Upper lobe of left lung (tissue), 4 donors: ENCODE results near the gene SLFN5.
"Not testable (repeated sequence)": the region's sequence is repeated elsewhere in the genome, so short reads cannot be mapped to it uniquely, and the experiment has no call there.

Experiments used
- CTCF ChIP-seq, 6 experiments: fragments of 450-650 bp in 4 of 6; fragments of 200-600 bp in 2 of 6; sonication (generic) in 2 of 6; IDR thresholded peaks; one replicate each; pipeline ENCODE4 v1.5.1; 2016 to 2019; ENCODE audit warnings: antibody characterized with exemption in 6 of 6
- EP300 ChIP-seq, 4 donors: sonication (generic); formaldehyde crosslinking; IDR thresholded peaks; one replicate each; pipeline ENCODE4 v1.5.1; 2017; ENCODE audit warnings: antibody characterized with exemption in 4 of 4, control low read depth in 2 of 4
- POLR2A ChIP-seq, 4 donors: fragments of 450-650 bp; IDR thresholded peaks; one replicate each; pipeline ENCODE4 v1.5.1; 2016 to 2017; ENCODE audit warnings: antibody characterized with exemption in 4 of 4, mild to moderate bottlenecking in 2 of 4
- POLR2AphosphoS5 ChIP-seq, 2 donors: sonication (generic); formaldehyde crosslinking; IDR thresholded peaks; one replicate each; pipeline ENCODE4 v1.5.1; 2017; ENCODE audit warnings: antibody characterized with exemption in 2 of 2

- not testable (repeated sequence) for TF ChIP-seq POLR2AphosphoS5, EP300, CTCF, POLR2A (IDR thresholded peaks at IDR 0.05)
These were observed 8.6 kb upstream of the SLFN5 start for GRCh38 chr17:35234315-35234714.
